ENCODE measurements around the gene PEAK1.

The PEAK1 gene

GRCh38 chr15:77354063-77354462, 65.8 kb downstream of the PEAK1 start:
- Histone ChIP-seq H3K9me3 (no peaks in the 10 kb centered on the region), H3K27ac (no peak overlapping the region), H3K4me1 (peaks cover 0 to 6% (median 0%) of the 10 kb centered on the region in 4 donors), H3K27me3 (no peaks in the 10 kb centered on the region), H3K36me3 (no peaks in the 10 kb centered on the region), H3K4me3 (no peak overlapping the region)
- no peak for DNase-seq
- TF ChIP-seq CTCF (IDR thresholded peaks at IDR 0.05) = no peak
- intact Hi-C loops (cut with DNase I; ENCODE audit: low total_unique reads) = no loop called here

- intact Hi-C loops (cut with DNase I; ENCODE audit: low total_unique reads) = no loop called here
- TF ChIP-seq CTCF (IDR thresholded peaks at IDR 0.05) = no peak
Measured at GRCh38 chr15:77352887-77353286, 67.0 kb downstream of the PEAK1 start.

GRCh38 chr15:77350792-77351191, 69.1 kb downstream of the PEAK1 start:
- Histone ChIP-seq H3K4me3 (no peak overlapping the region), H3K27ac (no peak overlapping the region), H3K4me1 (peaks cover 0 to 7% (median 3%) of the 10 kb centered on the region in 4 donors), H3K27me3 (no peaks in the 10 kb centered on the region), H3K9me3 (no peaks in the 10 kb centered on the region), H3K36me3 (no peaks in the 10 kb centered on the region)
- DNase-seq = no peak
- no peak for TF ChIP-seq CTCF (IDR thresholded peaks at IDR 0.05)
- intact Hi-C loops (cut with DNase I; ENCODE audit: low total_unique reads) = no loop called here

More at GRCh38 chr15:77352887-77353286, 67.0 kb downstream of the PEAK1 start:
- Histone ChIP-seq H3K9me3 (no peaks in the 10 kb centered on the region), H3K4me1 (peaks cover 0 to 6% (median 0%) of the 10 kb centered on the region in 4 donors), H3K4me3 (no peak overlapping the region), H3K27me3 (no peaks in the 10 kb centered on the region), H3K27ac (no peak overlapping the region), H3K36me3 (no peaks in the 10 kb centered on the region)
- DNase-seq = no peak

- H3K4me3 ChIP-seq = no peak overlapping the region
- intact Hi-C loops (cut with DNase I; ENCODE audit: low total_unique reads) = no loop called here
- H3K9me3 ChIP-seq = no peaks in the 10 kb centered on the region
- H3K27ac ChIP-seq = no peak overlapping the region
- H3K36me3 ChIP-seq = no peaks in the 10 kb centered on the region
- no peak for TF ChIP-seq CTCF (IDR thresholded peaks at IDR 0.05)
- peaks cover 0 to 7% (median 3%) of the 10 kb centered on the region in 4 donors for H3K4me1 ChIP-seq
- H3K27me3 ChIP-seq = no peaks in the 10 kb centered on the region
- no peak for DNase-seq
Measured at GRCh38 chr15:77349666-77350065, 70.2 kb downstream of the PEAK1 start.

GRCh38 chr15:77348511-77348910, 71.4 kb downstream of the PEAK1 start:
- Histone ChIP-seq H3K4me1 (peaks cover 0 to 7% (median 3%) of the 10 kb centered on the region in 4 donors), H3K36me3 (no peaks in the 10 kb centered on the region), H3K27me3 (no peaks in the 10 kb centered on the region), H3K9me3 (no peaks in the 10 kb centered on the region), H3K27ac (no peak overlapping the region), H3K4me3 (no peak overlapping the region)
- no peak for TF ChIP-seq CTCF (IDR thresholded peaks at IDR 0.05)
- intact Hi-C loops (cut with DNase I; ENCODE audit: low total_unique reads) = no loop called here
- no peak for DNase-seq

- H3K27me3 ChIP-seq = no peaks in the 10 kb centered on the region
- no peak for TF ChIP-seq CTCF (IDR thresholded peaks at IDR 0.05)
- intact Hi-C loops (cut with DNase I; ENCODE audit: low total_unique reads) = no loop called here
- H3K9me3 ChIP-seq = no peaks in the 10 kb centered on the region
- no peaks in the 10 kb centered on the region for H3K36me3 ChIP-seq
- DNase-seq = no peak
- H3K4me1 ChIP-seq = peaks cover 0 to 12% (median 0%) of the 10 kb centered on the region in 4 donors
- H3K27ac ChIP-seq = no peak overlapping the region
- no peak overlapping the region for H3K4me3 ChIP-seq
Measured at GRCh38 chr15:77347197-77347596, 72.7 kb downstream of the PEAK1 start.

Data from tibial artery (tissue), 4 donors.